Mucosa of descending colon (tissue), 3 donors: Measurements from ENCODE around the gene SMPD4. TPM values are rescaled to one million over a fixed set of nuclear protein-coding genes. Genes with fewer than 3 reads are reported as not detected.
A peak's percentile ranks its signal among the peaks of the same experiment; 100 is the strongest.
"Not testable (repeated sequence)": the region's sequence is repeated elsewhere in the genome, so short reads cannot be mapped to it uniquely, and the experiment has no call there.

ENCODE experiments used
- ATAC-seq: fragments of 200-7000 bp; cut with Tn5 transposase; one replicate; pipeline ENCODE4 v1.9.1; 2020; ENCODE audit warnings: mild to moderate bottlenecking, moderate library complexity
- DNase-seq, 3 donors: peaks; one replicate each; pipeline ENCODE4 v3.0.0-alpha.2; 2020
- H3K36me3 ChIP-seq: fragments of 200-600 bp; one replicate; pipeline ENCODE4 v1.8.0; 2021; ENCODE audit warnings: low read depth, mild to moderate bottlenecking
- H3K4me1 ChIP-seq: fragments of 200-600 bp; one replicate; pipeline ENCODE4 v1.8.0; 2021; ENCODE audit warnings: low read depth, mild to moderate bottlenecking
- H3K4me3 ChIP-seq: fragments of 200-600 bp; one replicate; pipeline ENCODE4 v1.8.0; 2021; ENCODE audit warnings: mild to moderate bottlenecking
- H3K9me3 ChIP-seq: fragments of 200-600 bp; one replicate; pipeline ENCODE4 v1.8.0; 2021; ENCODE audit warnings: mild to moderate bottlenecking
- CTCF ChIP-seq: fragments of 200-600 bp; IDR thresholded peaks from one replicate; pipeline ENCODE4 v1.8.0; 2022; ENCODE audit warnings: antibody characterized with exemption, mild to moderate bottlenecking
- intact Hi-C, 2 donors: fragments of 100-400 bp; cut with DNase I in 1 of 2; cut with micrococcal nuclease in 1 of 2; formaldehyde crosslinking; loops; one replicate each; pipeline versions ENCODE4 v1.11.0 to v1.11.1; 2022; cut with DNase I, micrococcal nuclease
- long read RNA-seq, 2 donors: library from polyadenylated mRNA; unstranded; transcript quantifications; one replicate each; pipeline ENCODE4 v2.0.0, GENCODE V29; 2019 to 2021
- total RNA-seq, 3 donors: library from RNA; stranded (reverse); fragmentation: NEBNext Ultra II Directional in 2 of 3; extraction: Animal tissue kit (Norgen Biotek cat#: 25700) in 2 of 3; gene quantifications; one replicate each; pipeline versions ENCODE4 v1.2.1 to v1.2.4, GENCODE V29; 2021 to 2023
- donor health status: DM: no; HTN: no; CAD: no; lungs with moderate emphysema.
- donor health status: DM: no; HTN: no; CAD: no.
- donor health status: DM: no; HTN: yes; CAD: no.

SMPD4 gene
- 10 to 100 TPM; 37.9 to 41.5 (median 38.2) TPM for total RNA-seq
- long read RNA-seq, donor 1, full-length matches to known transcripts = 9 of 31 reads
- long read RNA-seq, donor 1, partial matches to known transcripts = 17 of 31 reads
- long read RNA-seq, donor 1, other reads (novel, unspliced or antisense) = 5 of 31 reads
- long read RNA-seq, donor 2, partial matches to known transcripts = 3 of 11 reads
- long read RNA-seq, donor 2, other reads (novel, unspliced or antisense) = 5 of 11 reads

GRCh38 chr2:130181325-130181879, at the start of gene SMPD4:
SMPD4 (minus strand) TSS chr2:130181602; CDS start chr2:130176592, 5,010 bp downstream.
- H3K4me1 ChIP-seq = peaks cover 11% of the 10 kb centered on the region
- no peak for TF ChIP-seq CTCF
- ATAC-seq = peak; percentile 91
- H3K36me3 ChIP-seq = no peaks in the 10 kb centered on the region
- intact Hi-C loops = loop anchor here (10.0 kb wide), 1 partner anchor 153 kb away; no protein-coding TSS in a partner anchor
- H3K4me3 ChIP-seq = peak within 1 kb of the TSS; percentile 93
- DNase-seq = peak; percentile 98 to 99 (median 98)
- H3K9me3 ChIP-seq = no peaks in the 10 kb centered on the region

- H3K4me3 ChIP-seq, DNase-seq, H3K4me1 ChIP-seq, ATAC-seq, H3K36me3 ChIP-seq, H3K9me3 ChIP-seq, intact Hi-C loops: not testable (repeated sequence)
Measured at GRCh38 chr2:130230907-130231306, 49.5 kb upstream of the SMPD4 start.

- H3K36me3 ChIP-seq, ATAC-seq, intact Hi-C loops, H3K4me1 ChIP-seq, DNase-seq, H3K4me3 ChIP-seq, H3K9me3 ChIP-seq: not testable (repeated sequence)
Measured at GRCh38 chr2:130230376-130230775, 49.0 kb upstream of the SMPD4 start.

GRCh38 chr2:130229161-130229510, 47.7 kb upstream of the SMPD4 start:
- DNase-seq (peak; percentile 64 to 83 (median 72)), ATAC-seq (peak; percentile 95)
- intact Hi-C loops, H3K9me3 ChIP-seq, H3K4me1 ChIP-seq, H3K36me3 ChIP-seq, H3K4me3 ChIP-seq: not testable (repeated sequence)

- H3K36me3 ChIP-seq, H3K9me3 ChIP-seq, ATAC-seq, H3K4me1 ChIP-seq, DNase-seq, H3K4me3 ChIP-seq, intact Hi-C loops: not testable (repeated sequence)
Measured at GRCh38 chr2:130228467-130229160, 47.2 kb upstream of the SMPD4 start.

- intact Hi-C loops = not testable (repeated sequence)
Measured at GRCh38 chr2:130228005-130228404, 46.6 kb upstream of the SMPD4 start.

GRCh38 chr2:130222523-130222922, 41.1 kb upstream of the SMPD4 start:
- H3K4me1 ChIP-seq, H3K9me3 ChIP-seq, intact Hi-C loops, H3K4me3 ChIP-seq, ATAC-seq, DNase-seq, H3K36me3 ChIP-seq: not testable (repeated sequence)

More at GRCh38 chr2:130228005-130228404, 46.6 kb upstream of the SMPD4 start:
- not testable (repeated sequence) for H3K9me3 ChIP-seq, H3K4me1 ChIP-seq, DNase-seq, H3K4me3 ChIP-seq, H3K36me3 ChIP-seq, ATAC-seq

GRCh38 chr2:130220505-130220904, 39.1 kb upstream of the SMPD4 start:
- H3K4me1 ChIP-seq, H3K36me3 ChIP-seq, ATAC-seq, intact Hi-C loops, H3K4me3 ChIP-seq, H3K9me3 ChIP-seq, DNase-seq: not testable (repeated sequence)

GRCh38 chr2:130219147-130219546, 37.7 kb upstream of the SMPD4 start:
- H3K4me3 ChIP-seq, DNase-seq, H3K9me3 ChIP-seq, ATAC-seq, intact Hi-C loops, H3K36me3 ChIP-seq, H3K4me1 ChIP-seq: not testable (repeated sequence)

GRCh38 chr2:130207051-130207450, 25.6 kb upstream of the SMPD4 start:
- H3K4me1 ChIP-seq, H3K36me3 ChIP-seq, H3K4me3 ChIP-seq, intact Hi-C loops, DNase-seq, H3K9me3 ChIP-seq, ATAC-seq: not testable (repeated sequence)

- H3K9me3 ChIP-seq, H3K4me3 ChIP-seq, DNase-seq, ATAC-seq, H3K36me3 ChIP-seq, H3K4me1 ChIP-seq, intact Hi-C loops: not testable (repeated sequence)
Measured at GRCh38 chr2:130203150-130203549, 21.7 kb upstream of the SMPD4 start.

- H3K4me1 ChIP-seq, H3K9me3 ChIP-seq, H3K4me3 ChIP-seq, intact Hi-C loops, H3K36me3 ChIP-seq: not testable (repeated sequence)
- DNase-seq (peak in 2 of 3 donors; percentile 42 to 59), ATAC-seq (peak; percentile 87)
Measured at GRCh38 chr2:130202518-130202917, 21.1 kb upstream of the SMPD4 start.
